HFF-Myc (cell line): ENCODE measurements around the gene TSPAN18.
A peak's percentile ranks its signal among the peaks of the same experiment; 100 is the strongest.

Experiments used
- DNase-seq: peaks from one replicate; pipeline ENCODE4 v3.0.0-alpha.2; 2011; ENCODE audit warnings: low read depth; ENCODE audit errors: extremely low read depth
- H3K4me3 ChIP-seq: replicated peaks from 2 replicates; pipeline ENCODE4 v1.5.1; 2011; ENCODE audit warnings: low read depth, mild to moderate bottlenecking, control low read depth, low read length
- CTCF ChIP-seq: IDR thresholded peaks from 2 replicates; pipeline ENCODE4 v1.5.1; 2012; ENCODE audit warnings: mild to moderate bottlenecking, low read depth, low read length, control low read depth; ENCODE audit errors: missing control alignments

TSPAN18 gene

GRCh38 chr11:44931466-44931865 is 204.7 kb downstream of the TSPAN18 start:
- no peak overlapping the region for H3K4me3 ChIP-seq
- TF ChIP-seq CTCF, result no peak
- DNase-seq, result no peak

- DNase-seq, result no peak
- no peak overlapping the region for H3K4me3 ChIP-seq
- TF ChIP-seq CTCF, result no peak
These were observed 207.3 kb downstream of the TSPAN18 start for GRCh38 chr11:44934110-44934509.

- TF ChIP-seq CTCF, result no peak
- H3K4me3 ChIP-seq, result no peak overlapping the region
- no peak for DNase-seq
These were observed 208.0 kb downstream of the TSPAN18 start for GRCh38 chr11:44934735-44935250.

DNA sequence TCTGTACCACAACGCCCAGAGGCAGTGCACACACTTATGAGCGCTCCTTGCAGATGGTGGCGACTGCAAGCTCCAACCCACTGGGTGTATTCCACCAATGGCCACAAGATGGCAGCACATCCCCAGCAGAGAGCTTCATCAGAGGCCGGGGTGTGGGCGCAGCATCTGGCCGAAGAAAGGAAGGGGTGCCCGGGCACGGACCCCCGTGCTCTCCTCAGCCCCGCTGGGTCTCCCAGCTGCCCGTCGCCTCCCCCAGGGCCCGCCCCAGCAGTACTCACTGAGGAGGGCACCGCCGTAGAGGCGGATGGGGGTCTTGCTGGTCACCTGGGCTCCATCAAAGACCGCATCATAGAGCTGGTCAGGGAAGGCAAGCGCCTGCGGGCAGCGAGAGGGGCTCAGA is 209.8 kb downstream of the TSPAN18 start:
- peak; percentile 90 for TF ChIP-seq CTCF
- peak; percentile 59 for DNase-seq
- H3K4me3 ChIP-seq, result no peak overlapping the region

GRCh38 chr11:44936951-44937543 is 210.3 kb downstream of the TSPAN18 start:
- TF ChIP-seq CTCF, result no peak
- no peak overlapping the region for H3K4me3 ChIP-seq
- DNase-seq, result no peak

GRCh38 chr11:44938066-44938691 is 211.4 kb downstream of the TSPAN18 start:
- H3K4me3 ChIP-seq, result no peak overlapping the region
- DNase-seq, result no peak
- TF ChIP-seq CTCF, result no peak
